B cell (primary cell): ENCODE data around the gene WNT1. TPM values are rescaled to one million over a fixed set of nuclear protein-coding genes. Genes with fewer than 3 reads are reported as not detected.

Experiments used
- ATAC-seq: fragments of 200-7000 bp; cut with Tn5 transposase; one replicate; pipeline ENCODE4 v1.10.0; 2021; ENCODE audit warnings: low read depth, mild to moderate bottlenecking, moderate number of reproducible peaks, moderate library complexity
- CTCF ChIA-PET: fragments of 350-600 bp; sonication (Branson Sonifier 250); formaldehyde crosslinking; loops from one replicate; lab custom pipeline; 2021; ENCODE audit warnings: antibody characterized with exemption, inconsistent platforms; lab: Charles Lee
- POLR2A ChIA-PET: fragments of 350-600 bp; sonication (Branson Sonifier 250); formaldehyde crosslinking; loops from one replicate; lab custom pipeline; 2021; ENCODE audit warnings: antibody characterized with exemption; lab: Charles Lee
- DNase-seq: peaks from one replicate; pipeline ENCODE4 v3.0.0; 2013
- H2AFZ ChIP-seq: 2 replicates; pipeline ENCODE4 v1.6.1; 2012; ENCODE audit warnings: mild to moderate bottlenecking, low read depth, low read length; ENCODE audit not compliant: insufficient read depth, poor library complexity, severe bottlenecking
- H3K27ac ChIP-seq, 2 donors: 1 replicate in 1 of 2; 2 replicates in 1 of 2; pipeline ENCODE4 v1.5.1; 2012 to 2013; ENCODE audit warnings: low read length in 2 of 2, mild to moderate bottlenecking in 2 of 2, moderate library complexity in 1 of 2
- H3K27me3 ChIP-seq, 4 experiments: fragments of 200-600 bp in 1 of 4; sonication (generic) in 1 of 4; replicated peaks in 1 of 4; 1 replicate in 2 of 4; 2 replicates in 2 of 4; pipeline versions ENCODE4 v1.6.1 to v1.7.0; 2013 to 2016; ENCODE audit warnings: low read length in 3 of 4, mild to moderate bottlenecking in 2 of 4, mixed read lengths in 1 of 4, moderate library complexity in 1 of 4; ENCODE audit not compliant: insufficient read depth in 4 of 4, control insufficient read depth in 3 of 4; ENCODE audit errors: control extremely low read depth in 1 of 4
- H3K36me3 ChIP-seq, 2 experiments: replicated peaks in 1 of 2; 1 replicate in 1 of 2; 2 replicates in 1 of 2; pipeline versions ENCODE4 v1.6.1 to v1.7.1; 2013; ENCODE audit warnings: low read length in 1 of 2; ENCODE audit not compliant: insufficient read depth in 2 of 2, control insufficient read depth in 1 of 2; ENCODE audit errors: control extremely low read depth in 1 of 2, extremely low read depth in 1 of 2
- H3K4me1 ChIP-seq, 2 donors: fragments of 200-600 bp in 1 of 2; sonication (generic) in 1 of 2; 1 replicate in 1 of 2; 2 replicates in 1 of 2; pipeline versions ENCODE4 v1.5.1 to v1.6.1; 2013 to 2017; ENCODE audit warnings: low read length in 2 of 2; ENCODE audit not compliant: control insufficient read depth in 2 of 2, insufficient read depth in 2 of 2
- H3K4me2 ChIP-seq: replicated peaks from 2 replicates; pipeline ENCODE3; 2012; ENCODE audit warnings: mild to moderate bottlenecking, low read depth, low read length; ENCODE audit not compliant: poor library complexity, severe bottlenecking
- H3K4me3 ChIP-seq, 5 experiments: fragments of 200-600 bp in 1 of 5; sonication (generic) in 1 of 5; 1 replicate in 3 of 5; 2 replicates in 2 of 5; pipeline versions ENCODE4 v1.5.1 to v1.7.0; 2011 to 2016; ENCODE audit warnings: low read length in 4 of 5, mild to moderate bottlenecking in 4 of 5, low read depth in 2 of 5, control low read depth in 1 of 5, moderate library complexity in 1 of 5; ENCODE audit not compliant: insufficient read depth in 1 of 5; ENCODE audit errors: control extremely low read depth in 1 of 5, extremely low read depth in 1 of 5
- H3K79me2 ChIP-seq: fragments of 200-600 bp; sonication (generic); one replicate; pipeline ENCODE4 v1.6.0; 2016; ENCODE audit warnings: low read length; ENCODE audit not compliant: control insufficient read depth, insufficient read depth
- H3K9ac ChIP-seq: fragments of 200-600 bp; sonication (generic); 2 replicates; pipeline ENCODE4 v1.6.1; 2017; ENCODE audit warnings: mild to moderate bottlenecking, low read length, moderate library complexity
- H3K9me3 ChIP-seq, 3 donors: one replicate each; pipeline versions ENCODE4 v1.6.1 to v1.7.1; 2013; ENCODE audit warnings: low read length in 2 of 3; ENCODE audit not compliant: control insufficient read depth in 2 of 3, insufficient read depth in 1 of 3; ENCODE audit errors: control extremely low read depth in 1 of 3
- H4K20me1 ChIP-seq: 2 replicates; pipeline ENCODE4 v1.6.0; 2012; ENCODE audit warnings: mild to moderate bottlenecking, low read length; ENCODE audit not compliant: insufficient read depth, control insufficient read depth, poor library complexity, severe bottlenecking
- H3K27ac Mint-ChIP-seq: one replicate; pipeline ENCODE4 v1.8.0; 2021; ENCODE audit warnings: mixed read lengths
- H3K27me3 Mint-ChIP-seq: one replicate; pipeline ENCODE4 v1.8.0; 2021; ENCODE audit warnings: mixed read lengths
- H3K4me1 Mint-ChIP-seq: one replicate; pipeline ENCODE4 v1.8.0; 2021; ENCODE audit warnings: mixed read lengths
- H3K4me3 Mint-ChIP-seq: one replicate; pipeline ENCODE4 v1.8.0; 2021; ENCODE audit warnings: mixed read lengths
- H3K9me3 Mint-ChIP-seq: one replicate; pipeline ENCODE4 v1.8.0; 2022; ENCODE audit warnings: mixed read lengths; ENCODE audit not compliant: insufficient read depth
- CTCF ChIP-seq: fragments of 200-600 bp; IDR thresholded peaks from one replicate; pipeline ENCODE4 v1.8.0; 2022; ENCODE audit warnings: antibody characterized with exemption, mild to moderate bottlenecking
- EZH2 ChIP-seq: IDR thresholded peaks from 2 replicates; pipeline ENCODE4 v1.6.1; 2012; ENCODE audit warnings: borderline replicate concordance, low read depth, mild to moderate bottlenecking, moderate library complexity, low read length; ENCODE audit not compliant: insufficient read depth, poor library complexity, severe bottlenecking
- WGBS: methylation state at CpG from one replicate; pipeline ENCODE4 v1.1.5; 2013; ENCODE audit warnings: missing lambda C conversion rate; ENCODE audit not compliant: insufficient coverage; 5-methylcytosine and 5-hydroxymethylcytosine counted together
- intact Hi-C: fragments of 100-400 bp; cut with micrococcal nuclease; formaldehyde crosslinking; loops from one replicate; pipeline ENCODE4 v1.10.0; 2022
- polyA plus RNA-seq: library from polyadenylated mRNA; depleted of rRNA; stranded (reverse); fragments of >200 nt; gene quantifications from 2 replicates; pipeline ENCODE4 v1.2.3, GENCODE V29; 2012
- total RNA-seq, 2 donors: library from RNA; stranded (reverse); fragments of 120-200 nt in 1 of 2; gene quantifications; 1 replicate in 1 of 2; 2 replicates in 1 of 2; pipeline versions ENCODE4 v1.2.3 to v1.2.4, GENCODE V29; 2013 to 2022

WNT1 gene
- total and polyA plus RNA-seq, 2 donors (not counting 1 experiment from before 2014, with no cell fraction given) = 0.55 TPM; not detected in 1

DNA sequence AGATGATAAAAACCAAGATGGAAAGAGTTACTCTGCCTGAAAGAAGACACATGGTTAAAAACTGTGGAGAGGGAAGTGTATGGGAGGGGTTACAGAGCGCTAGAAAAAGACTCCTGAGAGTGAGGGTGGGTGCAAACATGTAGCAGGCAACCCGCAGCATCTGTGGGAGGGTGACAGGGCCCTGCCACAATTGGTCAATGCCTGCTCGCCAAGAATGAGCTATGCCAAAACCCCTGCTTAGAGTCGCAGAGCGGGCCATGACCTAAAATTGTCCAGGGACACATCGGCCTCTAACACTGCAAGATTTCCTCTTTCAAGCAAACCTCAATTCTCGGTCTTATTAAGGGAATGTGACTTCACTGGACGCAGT, 39.8 kb downstream of the WNT1 start:
- no peak for ATAC-seq
- Mint-ChIP-seq H3K27ac (peak overlapping the region; percentile 98), H3K4me3 (peak overlapping the region; percentile 91), H3K4me1 (peaks cover 29% of the 10 kb centered on the region), H3K27me3 (no peaks in the 10 kb centered on the region), H3K9me3 (no peaks in the 10 kb centered on the region)
- H3K4me2 ChIP-seq = peak overlapping the region; percentile 85
- H3K27me3 ChIP-seq = no peaks in the 10 kb centered on the region
- no peak for DNase-seq
- peak overlapping the region; percentile 77 to 88 (median 83) for H3K4me3 ChIP-seq
- H3K79me2 ChIP-seq = peaks cover 45% of the 10 kb centered on the region
- peak overlapping the region; percentile 95 to 99 for H3K27ac ChIP-seq
- intact Hi-C loops = loop anchor here (1.0 to 2.0 kb wide), 11 partner anchors 21 to 349 kb away; partner anchors contain the start of genes ARF3, DDX23, KMT2D and LMBR1L
- H4K20me1 ChIP-seq = peaks cover 17% of the 10 kb centered on the region
- WGBS = 0% methylated on average over 8 of the region's 8 CpGs
- peak overlapping the region; percentile 91 for H3K9ac ChIP-seq
- CTCF ChIA-PET = interaction anchor here (0.6 to 7.2 kb wide), 8 partner anchors 21 to 165 kb away, joined by 3 to 61 read pairs (median 4); partner anchors contain the start of genes DDN, FKBP11 and WNT1
- H3K36me3 ChIP-seq = peaks cover 0 to 23% of the 10 kb centered on the region in 2 experiments
- H3K4me1 ChIP-seq = peaks cover 18 to 21% of the 10 kb centered on the region in 2 donors
- TF ChIP-seq CTCF (no peak), EZH2 (no peak)
- no peaks in the 10 kb centered on the region for H3K9me3 ChIP-seq
- H2AFZ ChIP-seq = peak overlapping the region; percentile 68
- POLR2A ChIA-PET = interaction anchor here (0.6 kb wide), 1 partner anchor 19 kb away, joined by 3 read pairs; the partner anchor contains the start of gene DDN
